Activated T-cell treated with anti-CD3 and anti-CD28 coated beads for 48 hours (primary cell): ENCODE results near the gene CSNK2B.

Source experiments
- DNase-seq: peaks from one replicate; pipeline ENCODE4 v3.0.0-alpha.2; 2020; ENCODE audit warnings: low read depth

The CSNK2B gene

GRCh38 chr6:31636698-31637596 lies 28.9 kb upstream of the CSNK2B start:
- DNase-seq: no peak

GRCh38 chr6:31639043-31639442 lies 26.8 kb upstream of the CSNK2B start:
- DNase-seq: no peak

- DNase-seq: no peak
Observed at GRCh38 chr6:31639449-31639861, 26.4 kb upstream of the CSNK2B start.

DNA sequence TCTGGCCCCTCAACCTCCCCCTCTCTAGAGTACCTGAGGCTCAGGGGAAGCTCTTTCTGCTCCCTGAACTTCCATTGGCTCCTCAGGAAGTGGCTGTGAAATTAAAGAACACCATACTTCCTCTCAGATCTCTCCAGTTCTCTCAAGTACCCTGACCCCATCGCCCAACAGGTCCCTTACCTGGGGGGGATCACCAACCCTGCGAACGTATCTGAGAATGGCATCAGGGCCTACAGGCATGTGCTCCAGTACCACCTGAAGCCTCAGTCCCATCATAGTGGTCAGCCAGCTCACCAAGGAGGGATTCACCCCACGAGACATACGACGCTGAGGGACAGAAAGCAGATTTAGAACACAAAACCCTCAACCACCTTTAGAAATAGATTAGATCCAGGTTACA lies 25.3 kb upstream of the CSNK2B start:
- no peak for DNase-seq

- no peak for DNase-seq
Observed at GRCh38 chr6:31641370-31641769, 24.5 kb upstream of the CSNK2B start.

DNA sequence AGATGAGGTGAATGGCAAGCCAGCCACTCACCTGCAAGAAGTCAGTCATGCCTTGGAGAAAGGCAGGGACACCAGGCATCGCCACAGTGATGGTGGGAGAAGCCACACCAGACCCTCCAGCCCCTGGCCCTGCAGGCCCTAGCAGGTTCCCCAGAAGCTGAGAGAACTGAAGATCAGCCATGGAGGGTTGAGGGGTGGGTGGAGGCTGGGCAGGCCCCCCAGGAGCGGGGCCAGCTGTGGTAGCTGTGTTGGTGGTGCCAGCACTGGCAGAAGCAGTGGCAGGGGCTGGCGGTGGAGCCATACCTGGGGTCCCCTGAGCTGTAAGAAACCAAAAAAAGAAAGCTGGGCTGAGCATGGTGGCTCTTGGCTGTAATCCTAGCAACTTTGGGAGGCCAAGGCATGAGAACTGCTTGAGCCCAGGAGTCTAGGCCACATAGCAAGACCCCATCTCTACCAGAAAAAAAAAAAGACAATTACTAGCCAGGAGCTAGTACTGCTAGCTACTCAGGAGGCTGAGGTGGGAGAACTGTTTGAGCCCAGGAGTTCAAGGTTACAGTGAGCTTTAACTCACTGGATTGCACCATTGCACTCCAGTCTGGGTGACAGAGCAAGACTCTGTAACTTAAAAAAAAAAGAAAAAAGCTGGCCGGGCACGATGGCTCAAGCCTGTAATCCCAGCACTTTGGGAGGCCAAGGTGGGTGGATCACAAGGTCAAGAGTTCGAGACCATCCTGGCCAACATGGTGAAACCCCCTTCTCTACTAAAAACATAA lies 22.9 kb upstream of the CSNK2B start:
- DNase-seq: no peak

DNA sequence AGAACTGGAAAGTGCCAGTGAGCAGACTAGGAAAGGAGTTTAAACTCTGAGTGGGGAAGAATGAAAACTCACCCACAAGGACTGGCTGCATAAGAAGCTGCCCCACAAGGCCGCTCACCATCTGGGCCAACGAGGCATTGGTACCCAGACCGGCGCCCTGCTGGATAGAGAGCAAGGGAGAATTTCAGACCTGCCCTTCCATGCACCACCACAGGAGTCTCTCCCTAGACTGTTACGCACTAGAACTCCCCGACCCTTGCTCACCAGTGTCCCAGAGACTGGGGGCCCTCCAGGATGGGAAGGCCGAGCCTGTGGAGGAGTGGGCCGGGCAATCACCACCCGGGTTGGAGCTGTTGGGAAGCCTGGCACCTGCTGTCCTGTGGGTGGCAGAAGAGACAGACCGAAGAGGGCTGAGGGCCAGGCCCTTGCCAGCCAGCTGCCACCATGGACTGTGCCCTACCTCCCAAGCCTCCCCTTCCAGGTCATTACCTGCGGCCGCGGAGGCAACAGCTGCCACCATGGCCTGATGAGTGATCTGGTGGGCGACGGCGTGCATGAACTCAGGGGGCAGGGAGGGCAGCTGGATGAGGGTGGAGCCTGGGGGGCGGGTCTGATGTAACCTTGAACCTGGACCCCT lies 21.9 kb upstream of the CSNK2B start:
- no peak for DNase-seq

GRCh38 chr6:31645325-31645724 lies 20.6 kb upstream of the CSNK2B start:
- DNase-seq: no peak

DNA sequence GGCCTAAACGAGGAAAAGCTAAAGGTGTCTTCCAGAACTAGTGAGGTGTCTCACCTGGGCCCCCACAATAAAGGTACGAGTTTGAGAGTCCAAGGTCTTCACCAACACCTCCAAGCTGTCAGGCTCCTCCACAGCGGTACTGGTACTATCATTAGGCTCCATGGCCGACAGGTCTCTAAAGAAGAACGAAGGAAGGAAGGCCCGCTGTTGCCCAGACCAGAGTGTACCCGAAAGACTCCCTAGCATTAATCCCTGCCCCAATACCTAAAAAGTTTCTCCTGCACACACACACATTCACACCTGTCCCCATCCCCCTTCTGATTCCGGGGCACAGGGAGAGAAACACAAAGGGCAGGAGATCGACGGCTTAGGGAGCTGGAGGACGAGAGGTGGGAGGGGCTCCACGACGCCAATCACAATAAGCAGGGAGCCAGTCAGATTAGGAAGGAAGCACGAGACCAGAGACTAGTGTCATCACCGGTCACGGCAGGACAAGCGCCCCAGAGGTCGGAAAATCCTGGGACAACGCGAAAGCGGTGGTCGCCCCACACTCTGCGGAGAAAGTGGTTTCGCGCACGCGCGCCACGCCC lies 14.2 kb upstream of the CSNK2B start:
- DNase-seq: no peak

DNA sequence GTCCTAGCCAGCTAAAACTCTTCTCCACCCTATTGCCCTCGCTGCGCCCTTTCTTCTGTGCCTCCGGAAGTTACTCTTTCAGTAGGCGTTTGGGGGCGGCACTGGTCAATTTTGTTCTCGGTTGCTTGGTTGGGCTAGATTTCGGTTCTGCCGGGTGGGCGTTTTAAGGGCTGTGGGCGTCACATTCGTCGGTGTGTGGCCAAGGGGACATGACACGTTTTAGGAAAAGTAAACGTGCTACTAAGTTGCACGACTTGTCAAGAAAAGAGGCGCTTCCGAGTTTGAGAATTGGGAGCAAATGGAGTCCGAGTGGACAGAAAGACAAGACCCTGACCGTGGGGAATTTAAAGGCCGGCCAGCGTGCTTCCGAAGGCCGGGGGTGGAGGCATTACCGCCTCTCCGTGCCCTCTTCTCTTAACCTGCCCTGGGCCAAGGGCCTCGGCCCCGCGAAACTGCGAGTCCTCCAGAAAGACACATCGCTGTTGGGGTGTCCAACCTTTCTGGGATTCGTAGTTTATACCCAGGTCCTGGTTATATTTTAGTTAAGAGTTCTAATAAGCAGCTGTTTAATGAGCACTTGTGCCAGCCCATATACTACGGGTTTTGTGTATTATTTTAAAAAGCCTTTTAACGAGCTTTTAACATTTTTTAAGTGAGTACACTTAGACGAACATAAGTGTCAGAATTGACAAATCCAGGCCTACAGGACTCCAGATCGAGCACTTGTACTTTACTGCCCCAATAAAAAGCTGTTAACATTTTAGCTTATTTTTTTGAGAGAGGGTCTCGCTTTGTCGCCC lies 12.8 kb upstream of the CSNK2B start:
- peak; percentile 81 for DNase-seq

GRCh38 chr6:31654574-31655348 lies 11.1 kb upstream of the CSNK2B start:
- DNase-seq: no peak

DNA sequence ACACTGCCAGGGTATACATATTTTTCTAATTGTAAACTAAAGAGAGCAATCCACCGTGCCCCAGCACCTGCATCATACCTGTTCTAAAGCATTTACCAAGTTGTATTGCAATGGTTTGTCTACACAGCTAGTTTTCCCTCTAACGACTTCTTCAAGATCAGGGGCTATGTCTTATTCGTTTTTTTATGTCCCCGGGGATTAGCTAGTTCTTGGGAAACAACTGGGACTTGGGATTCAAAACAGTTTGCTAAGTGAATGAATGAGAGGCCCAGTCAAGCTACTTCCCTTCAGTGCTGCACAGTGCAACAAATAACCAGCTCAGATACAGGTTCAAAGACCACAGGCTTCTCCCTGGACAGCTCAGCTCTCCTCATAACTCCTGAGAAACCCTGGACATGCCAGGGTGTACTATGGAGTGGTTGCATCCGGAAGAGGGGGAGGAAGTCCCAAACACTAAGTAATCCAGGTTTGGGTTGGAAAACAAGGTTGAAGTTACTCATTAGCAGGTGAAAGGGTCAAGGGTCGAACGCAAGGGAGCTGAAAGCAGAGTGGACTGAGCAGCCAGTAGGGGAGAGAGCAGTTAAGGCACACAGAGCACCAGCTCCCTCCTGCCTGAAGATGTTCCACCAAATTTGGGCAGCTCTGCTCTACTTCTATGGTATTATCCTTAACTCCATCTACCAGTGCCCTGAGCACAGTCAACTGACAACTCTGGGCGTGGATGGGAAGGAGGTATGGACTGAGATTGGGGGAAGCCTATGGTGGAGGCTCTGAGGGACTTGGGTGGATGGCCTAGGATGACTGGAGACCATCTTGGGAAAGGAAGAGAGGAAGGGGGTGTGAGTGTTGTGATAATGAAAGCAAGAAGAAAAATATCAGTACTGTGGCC lies 10.3 kb upstream of the CSNK2B start, which contains the start of gene APOM:
APOM (plus strand) TSS at position 546 of the 889 bp plus-strand sequence; CDS start at position 619, 73 bp downstream.
- DNase-seq: no peak

DNA sequence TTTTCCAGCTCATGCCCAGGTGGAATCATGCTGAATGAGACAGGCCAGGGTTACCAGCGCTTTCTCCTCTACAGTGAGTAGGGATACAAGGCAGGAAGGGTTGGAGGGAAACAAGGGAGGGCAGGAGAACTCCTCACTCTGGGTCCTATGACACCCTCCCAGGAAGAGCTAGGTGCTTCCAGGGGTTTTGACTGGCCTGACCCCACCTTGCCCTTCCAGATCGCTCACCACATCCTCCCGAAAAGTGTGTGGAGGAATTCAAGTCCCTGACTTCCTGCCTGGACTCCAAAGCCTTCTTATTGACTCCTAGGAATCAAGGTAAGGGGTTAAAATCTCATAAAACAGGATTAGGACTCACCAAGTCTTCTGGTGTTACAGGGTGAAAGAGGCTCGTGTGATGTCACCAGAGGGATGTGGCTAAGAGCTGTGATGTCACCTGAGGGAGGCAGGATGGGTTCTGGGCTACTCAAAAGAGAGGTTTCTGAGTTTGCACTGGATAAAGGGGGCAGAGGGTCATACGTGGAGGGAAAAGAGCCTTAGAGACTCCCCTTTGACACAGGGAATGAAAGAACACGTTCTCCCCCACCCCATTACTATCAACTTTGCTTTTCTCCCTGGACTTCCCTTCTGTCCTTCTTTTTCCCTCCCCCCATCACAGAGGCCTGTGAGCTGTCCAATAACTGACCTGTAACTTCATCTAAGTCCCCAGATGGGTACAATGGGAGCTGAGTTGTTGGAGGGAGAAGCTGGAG lies 8.3 kb upstream of the CSNK2B start:
- DNase-seq: no peak

DNA sequence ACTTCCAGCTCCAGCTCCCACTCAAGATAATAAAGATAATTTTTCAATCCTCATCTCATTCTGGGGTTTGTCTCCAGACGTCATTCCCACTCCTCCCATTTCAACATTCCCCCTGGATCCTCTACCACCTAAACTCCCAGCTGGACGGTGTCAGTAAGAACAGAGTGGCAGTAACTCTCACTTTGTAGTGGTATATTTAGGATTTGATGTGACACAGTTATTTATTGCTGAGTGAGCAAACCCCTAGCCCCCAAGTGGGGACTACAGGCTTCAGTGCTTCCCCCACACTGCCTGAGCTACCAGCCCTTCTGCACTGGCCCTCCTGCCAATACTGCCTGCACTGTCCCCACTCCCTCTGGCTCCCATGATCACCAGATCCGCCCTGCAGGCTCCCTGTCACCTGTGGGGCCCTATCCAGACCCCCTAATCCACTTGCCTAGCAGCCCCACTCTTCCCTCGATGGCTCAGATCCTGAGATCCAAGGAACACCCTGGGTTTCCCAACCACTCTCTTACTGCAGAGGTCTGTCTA lies 7.7 kb upstream of the CSNK2B start:
- no peak for DNase-seq

DNA sequence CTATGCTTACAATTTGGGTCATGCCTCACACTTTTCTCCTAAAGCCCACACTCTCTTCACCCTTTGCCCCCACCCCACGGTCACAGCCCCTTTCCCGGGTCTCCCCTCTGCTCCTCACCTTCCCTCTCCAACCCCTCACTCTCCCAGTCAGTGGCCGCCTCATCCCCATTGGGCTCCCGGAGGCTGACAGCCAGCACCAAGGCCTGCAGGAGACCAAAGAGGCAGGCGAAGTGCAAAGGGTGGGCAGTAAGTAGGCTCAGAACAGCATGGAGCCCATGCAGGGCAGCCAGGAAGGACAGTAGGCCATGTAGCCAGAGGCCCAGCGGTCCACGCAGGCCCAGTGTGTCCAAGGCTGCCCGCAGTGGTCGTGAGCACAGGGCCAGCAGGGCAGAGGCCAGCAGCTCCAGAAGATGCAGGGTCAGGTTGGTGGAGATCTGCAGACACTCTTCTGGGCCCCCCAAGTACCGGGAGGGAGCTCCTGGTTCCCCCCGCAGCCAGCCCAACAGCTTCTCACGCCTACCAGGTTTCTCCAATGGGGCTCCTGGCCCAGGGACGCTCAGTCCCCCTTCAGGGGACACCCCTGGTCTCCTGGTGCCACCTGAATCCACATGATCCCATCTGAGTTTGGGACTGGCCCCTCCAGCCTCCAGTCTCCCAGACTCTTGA lies 6.8 kb upstream of the CSNK2B start:
- DNase-seq: no peak

- no peak for DNase-seq
Observed at GRCh38 chr6:31659649-31660380, 6.1 kb upstream of the CSNK2B start.
